ENCODE data around the gene GKN1. TPM values are rescaled to one million over a fixed set of nuclear protein-coding genes. Genes with fewer than 3 reads are reported as not detected.

Gene GKN1, protein sequence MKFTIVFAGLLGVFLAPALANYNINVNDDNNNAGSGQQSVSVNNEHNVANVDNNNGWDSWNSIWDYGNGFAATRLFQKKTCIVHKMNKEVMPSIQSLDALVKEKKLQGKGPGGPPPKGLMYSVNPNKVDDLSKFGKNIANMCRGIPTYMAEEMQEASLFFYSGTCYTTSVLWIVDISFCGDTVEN
- total RNA-seq = not detected

DNA sequence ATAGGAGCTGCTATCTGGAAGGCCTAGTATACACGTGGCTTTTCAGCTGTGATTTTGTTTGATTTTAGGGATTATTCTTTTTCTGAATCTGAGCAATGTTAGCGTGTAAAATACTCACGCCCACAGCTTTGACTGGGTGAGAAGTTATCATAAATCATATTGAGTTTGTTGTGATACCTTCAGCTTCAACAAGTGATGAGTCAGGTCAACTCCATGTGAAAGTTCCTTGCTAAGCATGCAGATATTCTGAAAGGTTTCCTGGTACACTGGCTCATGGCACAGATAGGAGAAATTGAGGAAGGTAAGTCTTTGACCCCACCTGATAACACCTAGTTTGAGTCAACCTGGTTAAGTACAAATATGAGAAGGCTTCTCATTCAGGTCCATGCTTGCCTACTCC, at the start of gene GKN1:
GKN1 (plus strand) TSS at position 386 of the 400 bp plus-strand sequence. CDS start 42 bp downstream, outside the sequence.
- TF ChIP-seq, protein P1, sequence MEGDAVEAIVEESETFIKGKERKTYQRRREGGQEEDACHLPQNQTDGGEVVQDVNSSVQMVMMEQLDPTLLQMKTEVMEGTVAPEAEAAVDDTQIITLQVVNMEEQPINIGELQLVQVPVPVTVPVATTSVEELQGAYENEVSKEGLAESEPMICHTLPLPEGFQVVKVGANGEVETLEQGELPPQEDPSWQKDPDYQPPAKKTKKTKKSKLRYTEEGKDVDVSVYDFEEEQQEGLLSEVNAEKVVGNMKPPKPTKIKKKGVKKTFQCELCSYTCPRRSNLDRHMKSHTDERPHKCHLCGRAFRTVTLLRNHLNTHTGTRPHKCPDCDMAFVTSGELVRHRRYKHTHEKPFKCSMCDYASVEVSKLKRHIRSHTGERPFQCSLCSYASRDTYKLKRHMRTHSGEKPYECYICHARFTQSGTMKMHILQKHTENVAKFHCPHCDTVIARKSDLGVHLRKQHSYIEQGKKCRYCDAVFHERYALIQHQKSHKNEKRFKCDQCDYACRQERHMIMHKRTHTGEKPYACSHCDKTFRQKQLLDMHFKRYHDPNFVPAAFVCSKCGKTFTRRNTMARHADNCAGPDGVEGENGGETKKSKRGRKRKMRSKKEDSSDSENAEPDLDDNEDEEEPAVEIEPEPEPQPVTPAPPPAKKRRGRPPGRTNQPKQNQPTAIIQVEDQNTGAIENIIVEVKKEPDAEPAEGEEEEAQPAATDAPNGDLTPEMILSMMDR (IDR thresholded peaks at IDR 0.05; ENCODE audit: low read depth) = no peak

DNA sequence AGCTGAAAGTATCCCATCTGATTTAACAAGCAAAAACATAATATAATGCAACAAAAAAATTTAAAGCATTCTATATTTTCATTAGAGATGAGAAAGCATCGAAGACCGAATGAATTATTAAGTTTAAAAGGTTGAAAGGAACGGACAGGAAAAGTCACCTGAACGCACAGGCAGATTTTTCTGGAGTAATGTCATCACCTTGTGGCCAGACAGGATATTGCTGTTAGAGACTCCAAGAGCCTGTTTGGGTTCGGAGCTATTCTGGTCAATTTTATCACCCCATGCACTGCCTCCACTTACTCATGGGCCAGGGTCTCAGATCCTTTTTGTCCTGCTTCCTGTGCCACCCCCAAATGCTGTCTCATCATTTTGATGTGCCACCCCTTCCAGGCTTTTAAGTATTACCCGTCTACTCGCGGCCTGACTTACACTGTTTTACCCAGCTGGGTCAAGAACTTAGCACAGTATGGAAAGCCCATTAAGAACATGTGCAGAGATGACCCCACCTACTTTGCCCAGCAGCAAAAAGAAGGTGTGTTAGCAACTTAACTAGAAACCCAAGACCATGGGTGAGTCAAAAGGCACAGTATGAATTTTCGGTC, 49.0 kb upstream of the GKN1 start:
- TF ChIP-seq, protein P1 (IDR thresholded peaks at IDR 0.05; ENCODE audit: low read depth) = no peak

DNA sequence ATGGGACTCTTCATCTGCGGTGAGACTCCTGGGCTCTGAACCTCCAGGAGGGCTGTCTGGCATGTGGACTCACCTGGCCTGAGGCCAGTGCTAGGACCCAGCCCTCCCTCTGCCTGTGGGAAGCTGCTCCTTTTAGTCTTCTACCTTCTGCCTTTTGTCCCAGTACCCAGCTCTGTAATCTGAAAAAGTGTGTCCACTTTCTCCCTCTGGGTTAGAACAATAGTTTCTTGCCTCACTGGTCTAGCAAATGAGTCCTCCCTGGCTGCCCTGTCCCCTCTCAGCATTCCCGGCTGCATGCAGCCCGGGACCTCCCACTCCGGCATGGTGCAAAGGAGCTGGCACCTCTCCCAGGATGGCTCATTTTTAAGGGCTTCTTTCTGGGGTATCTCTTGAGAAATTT, 47.6 kb upstream of the GKN1 start:
- TF ChIP-seq, protein P1 (IDR thresholded peaks at IDR 0.05; ENCODE audit: low read depth) = no peak

DNA sequence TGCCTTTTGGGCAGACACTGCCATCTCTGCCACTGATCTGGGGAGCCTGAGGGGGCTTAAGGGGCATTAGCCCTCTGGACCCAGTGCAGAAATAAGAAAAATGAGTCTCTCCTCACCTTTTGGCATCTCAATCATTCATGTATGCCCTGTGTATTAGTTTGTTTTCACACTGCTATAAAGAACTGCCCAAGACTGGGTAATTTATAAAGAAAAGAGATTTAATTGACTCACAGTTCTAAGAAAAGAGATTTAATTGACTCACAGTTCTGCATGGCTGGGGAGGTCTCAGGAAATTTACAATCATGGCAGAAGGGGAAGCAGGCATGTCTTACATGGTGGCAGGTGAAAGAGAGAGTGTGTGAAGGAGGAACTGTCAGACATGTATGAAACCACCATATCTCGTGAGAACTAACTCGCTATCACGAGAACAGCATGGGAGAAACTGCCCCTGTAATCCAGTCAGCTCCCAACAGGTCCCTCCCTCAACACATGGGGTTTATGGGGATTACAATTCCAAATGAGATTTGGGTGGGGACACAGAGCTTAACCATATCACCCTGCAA, 43.2 kb upstream of the GKN1 start:
- TF ChIP-seq, protein P1 (IDR thresholded peaks at IDR 0.05; ENCODE audit: low read depth) = no peak

DNA sequence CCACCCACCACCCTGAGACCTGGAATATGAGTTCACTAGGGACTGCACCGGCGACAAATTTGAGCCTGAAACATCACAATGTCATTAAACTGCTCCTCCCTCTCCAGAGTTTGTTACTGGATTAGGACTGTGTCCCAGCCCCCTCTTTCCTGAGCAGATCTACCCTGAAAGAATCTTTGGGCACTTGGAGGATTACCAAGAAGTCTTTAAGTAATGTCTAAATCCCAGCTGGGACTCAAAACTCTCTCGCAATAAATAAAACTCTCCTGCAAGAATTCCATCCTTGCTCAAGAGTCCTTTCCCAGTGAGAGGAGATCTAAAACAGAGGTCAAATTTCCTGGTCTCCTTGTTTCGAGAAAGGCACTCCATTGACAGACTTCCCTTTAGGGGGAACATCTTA, 42.6 kb upstream of the GKN1 start:
- TF ChIP-seq, protein P1 (IDR thresholded peaks at IDR 0.05; ENCODE audit: low read depth) = no peak

DNA sequence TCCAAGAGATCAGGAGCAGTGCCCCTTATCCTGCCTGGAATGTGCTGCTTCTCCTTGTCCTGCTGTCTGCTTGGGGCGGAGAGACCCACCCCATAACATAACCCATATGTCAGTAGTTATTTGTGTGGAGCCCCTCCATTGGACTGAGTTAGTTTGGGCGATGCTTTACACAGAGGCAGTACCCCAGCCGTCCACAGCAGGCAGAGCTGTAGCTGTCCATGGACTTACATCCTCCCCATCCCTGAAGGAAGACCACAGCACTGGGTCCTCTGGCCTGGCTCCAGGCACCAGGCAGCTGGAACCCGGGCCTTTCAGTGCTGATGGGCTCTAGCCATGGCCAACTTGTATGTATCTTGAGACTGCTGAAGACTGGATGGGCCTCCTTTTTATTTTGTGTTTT, 42.0 kb upstream of the GKN1 start:
- TF ChIP-seq, protein P1 (IDR thresholded peaks at IDR 0.05; ENCODE audit: low read depth) = no peak

DNA sequence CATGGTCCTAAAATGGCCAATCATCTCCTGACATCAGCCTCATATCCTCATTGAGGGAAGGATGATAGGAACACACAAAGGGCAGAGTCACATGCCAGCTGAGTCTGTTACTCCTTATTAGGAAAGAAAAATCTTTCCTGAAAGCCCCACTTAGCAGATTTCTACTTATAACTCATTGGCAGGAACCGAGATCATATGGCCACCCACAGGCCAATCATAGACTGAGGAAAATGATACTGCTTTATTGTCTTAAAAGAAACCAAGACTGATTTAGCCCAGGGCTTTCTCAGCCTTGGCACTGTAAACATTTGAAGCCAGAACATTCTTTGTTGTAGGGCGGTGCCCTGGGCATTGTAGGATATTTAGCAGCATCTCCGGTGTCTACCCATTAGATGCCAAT, 40.4 kb upstream of the GKN1 start:
- TF ChIP-seq, protein P1 (IDR thresholded peaks at IDR 0.05; ENCODE audit: low read depth) = no peak

Data from subcutaneous adipose tissue (tissue), 4 donors.